WERI-Rb-1 (cell line): ENCODE results near the gene CXorf49.
"Not testable (repeated sequence)": the region's sequence is repeated elsewhere in the genome, so short reads cannot be mapped to it uniquely, and the experiment has no call there.

Experiments
- DNase-seq: peaks from one replicate; pipeline ENCODE4 v3.0.0-alpha.2; 2020
- H3K27ac ChIP-seq: fragments of 250-450 bp; sonication (Bioruptor Pico); 2 replicates; pipeline ENCODE4 v1.5.1; 2020; ENCODE audit warnings: mild to moderate bottlenecking, moderate library complexity
- H3K27me3 ChIP-seq: fragments of 250-450 bp; sonication (Bioruptor Pico); 2 replicates; pipeline ENCODE4 v1.5.1; 2021; ENCODE audit warnings: mild to moderate bottlenecking, low read depth, moderate library complexity; ENCODE audit not compliant: insufficient read depth, severe bottlenecking
- H3K36me3 ChIP-seq: fragments of 250-450 bp; sonication (Bioruptor Pico); 2 replicates; pipeline ENCODE4 v1.5.1; 2020; ENCODE audit warnings: mild to moderate bottlenecking, moderate library complexity
- H3K4me3 ChIP-seq: 2 replicates; pipeline ENCODE4 v1.5.1; 2011; ENCODE audit warnings: low read depth, mild to moderate bottlenecking, control low read depth, low read length
- H3K9me3 ChIP-seq: fragments of 250-450 bp; sonication (Bioruptor Pico); 2 replicates; pipeline ENCODE4 v1.5.1; 2021; ENCODE audit warnings: mild to moderate bottlenecking, moderate library complexity; ENCODE audit not compliant: severe bottlenecking
- TF ChIP-seq, protein P1 (sequence below): IDR thresholded peaks from 2 replicates; pipeline ENCODE4 v1.5.1; 2011; ENCODE audit warnings: low read depth, mild to moderate bottlenecking, control low read depth, inconsistent platforms, low read length

The CXorf49 gene

DNA sequence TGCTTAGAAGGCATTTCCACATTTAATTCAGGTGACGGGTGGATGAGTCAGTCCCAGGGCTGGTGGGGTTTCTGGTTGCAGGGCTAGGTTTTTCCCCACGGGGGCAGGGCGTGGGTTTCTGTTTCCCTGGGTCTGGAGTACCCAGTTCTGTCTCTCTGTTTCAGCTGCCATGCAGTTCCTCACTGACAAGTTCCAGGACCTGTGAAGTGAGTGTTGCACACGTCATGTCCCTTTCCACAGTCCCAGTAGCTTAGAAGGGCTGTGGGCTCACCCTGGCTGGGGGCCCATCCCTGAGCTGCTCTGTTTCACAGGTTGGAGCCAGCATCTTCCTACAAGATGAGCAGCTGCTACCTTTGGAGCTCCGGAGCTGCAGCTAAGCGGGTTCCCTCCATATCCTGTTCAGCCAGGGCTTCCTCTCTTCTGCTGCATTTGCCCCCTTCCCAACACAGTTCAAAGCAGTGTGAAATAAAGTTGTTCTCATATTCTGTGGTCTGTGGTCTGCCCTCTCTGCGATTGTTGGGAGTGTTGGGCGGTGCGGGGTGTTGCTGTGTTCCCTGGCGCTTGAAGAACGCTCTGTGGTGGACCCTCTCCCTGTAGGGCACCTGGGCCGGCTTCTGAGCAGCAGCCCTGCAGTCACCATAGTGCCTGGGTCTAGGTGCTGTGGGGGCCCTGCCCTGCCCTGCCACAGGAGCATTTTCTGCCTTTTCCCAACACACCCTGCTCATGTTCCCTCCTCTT, 46.9 kb downstream of the CXorf49 start:
- H3K27ac ChIP-seq: no peak overlapping the region
- DNase-seq: no peak
- H3K27me3 ChIP-seq: peaks cover 26% of the 10 kb centered on the region
- no peaks in the 10 kb centered on the region for H3K36me3 ChIP-seq
- no peak overlapping the region for H3K4me3 ChIP-seq
- H3K9me3 ChIP-seq: no peaks in the 10 kb centered on the region
- TF ChIP-seq, protein P1, sequence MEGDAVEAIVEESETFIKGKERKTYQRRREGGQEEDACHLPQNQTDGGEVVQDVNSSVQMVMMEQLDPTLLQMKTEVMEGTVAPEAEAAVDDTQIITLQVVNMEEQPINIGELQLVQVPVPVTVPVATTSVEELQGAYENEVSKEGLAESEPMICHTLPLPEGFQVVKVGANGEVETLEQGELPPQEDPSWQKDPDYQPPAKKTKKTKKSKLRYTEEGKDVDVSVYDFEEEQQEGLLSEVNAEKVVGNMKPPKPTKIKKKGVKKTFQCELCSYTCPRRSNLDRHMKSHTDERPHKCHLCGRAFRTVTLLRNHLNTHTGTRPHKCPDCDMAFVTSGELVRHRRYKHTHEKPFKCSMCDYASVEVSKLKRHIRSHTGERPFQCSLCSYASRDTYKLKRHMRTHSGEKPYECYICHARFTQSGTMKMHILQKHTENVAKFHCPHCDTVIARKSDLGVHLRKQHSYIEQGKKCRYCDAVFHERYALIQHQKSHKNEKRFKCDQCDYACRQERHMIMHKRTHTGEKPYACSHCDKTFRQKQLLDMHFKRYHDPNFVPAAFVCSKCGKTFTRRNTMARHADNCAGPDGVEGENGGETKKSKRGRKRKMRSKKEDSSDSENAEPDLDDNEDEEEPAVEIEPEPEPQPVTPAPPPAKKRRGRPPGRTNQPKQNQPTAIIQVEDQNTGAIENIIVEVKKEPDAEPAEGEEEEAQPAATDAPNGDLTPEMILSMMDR: no peak

DNA sequence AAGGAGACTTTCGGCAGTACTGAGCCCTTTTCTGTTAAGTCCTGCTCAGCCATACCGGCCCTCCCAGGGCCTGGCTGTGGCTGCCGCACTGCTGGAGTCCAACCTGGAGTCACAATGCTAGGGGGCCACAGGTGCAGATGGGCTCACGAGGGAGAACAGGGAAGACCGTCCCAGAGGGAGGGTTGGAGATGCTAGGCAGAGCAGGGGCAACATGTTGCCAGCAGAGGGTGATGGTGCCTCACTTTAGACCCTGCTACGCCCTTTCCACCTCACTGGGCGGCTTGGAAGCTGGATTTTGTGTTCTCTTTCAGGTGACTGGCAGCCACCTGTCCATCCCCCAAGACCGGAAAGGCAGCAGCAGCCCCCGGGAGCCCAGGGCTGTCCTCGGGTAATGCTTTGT, 48.1 kb downstream of the CXorf49 start:
- H3K9me3 ChIP-seq, H3K27ac ChIP-seq, H3K4me3 ChIP-seq, H3K36me3 ChIP-seq: not testable (repeated sequence)
- peak; percentile 62 for DNase-seq
- TF ChIP-seq, protein P1: peak; percentile 77
- H3K27me3 ChIP-seq: peaks cover 26% of the 10 kb centered on the region

DNA sequence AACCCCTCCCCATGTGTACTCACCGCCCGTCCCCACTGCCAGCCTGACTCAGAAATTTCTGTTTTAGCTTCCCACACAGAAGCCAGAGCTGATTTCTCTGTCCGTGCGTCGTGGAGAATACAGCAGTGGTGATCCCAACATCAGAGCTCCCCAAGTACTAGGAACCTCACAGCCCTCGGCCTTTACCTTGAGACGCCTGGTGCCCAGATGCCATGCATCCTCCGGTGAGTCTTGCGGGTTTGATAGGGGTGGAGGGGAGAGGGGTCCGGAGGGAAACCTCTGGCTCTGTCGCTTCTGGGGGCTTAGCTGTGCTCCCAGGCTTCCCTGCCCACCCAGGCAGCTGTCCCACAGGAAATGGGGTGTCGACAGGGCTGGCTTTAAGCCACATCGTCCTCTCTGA, 48.6 kb downstream of the CXorf49 start:
- Histone ChIP-seq H3K9me3 (no peaks in the 10 kb centered on the region), H3K27ac (no peak overlapping the region), H3K36me3 (no peaks in the 10 kb centered on the region), H3K27me3 (peaks cover 26% of the 10 kb centered on the region), H3K4me3 (no peak overlapping the region)
- no peak for DNase-seq
- TF ChIP-seq, protein P1: no peak

DNA sequence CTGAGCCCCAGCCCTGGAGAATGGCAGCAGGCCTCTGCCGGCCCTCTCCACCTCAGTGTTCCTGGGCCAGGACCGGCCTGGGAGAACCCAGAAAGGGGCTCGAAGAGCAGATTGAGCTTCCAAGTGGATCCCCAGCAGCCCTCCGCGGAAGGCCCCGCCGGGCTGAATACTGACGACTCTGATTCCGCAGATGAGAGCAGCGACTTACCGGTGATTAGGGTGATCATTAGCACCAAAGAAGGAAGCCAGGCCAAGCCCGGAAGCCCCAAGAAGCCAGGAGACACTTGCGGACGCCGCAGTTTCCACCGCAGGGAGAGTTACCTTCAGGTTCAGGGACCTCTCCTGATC, 49.9 kb downstream of the CXorf49 start:
- Histone ChIP-seq H3K36me3 (no peaks in the 10 kb centered on the region), H3K27ac (no peak overlapping the region), H3K27me3 (peaks cover 22% of the 10 kb centered on the region), H3K9me3 (no peaks in the 10 kb centered on the region), H3K4me3 (no peak overlapping the region)
- TF ChIP-seq, protein P1: no peak
- DNase-seq: no peak

DNA sequence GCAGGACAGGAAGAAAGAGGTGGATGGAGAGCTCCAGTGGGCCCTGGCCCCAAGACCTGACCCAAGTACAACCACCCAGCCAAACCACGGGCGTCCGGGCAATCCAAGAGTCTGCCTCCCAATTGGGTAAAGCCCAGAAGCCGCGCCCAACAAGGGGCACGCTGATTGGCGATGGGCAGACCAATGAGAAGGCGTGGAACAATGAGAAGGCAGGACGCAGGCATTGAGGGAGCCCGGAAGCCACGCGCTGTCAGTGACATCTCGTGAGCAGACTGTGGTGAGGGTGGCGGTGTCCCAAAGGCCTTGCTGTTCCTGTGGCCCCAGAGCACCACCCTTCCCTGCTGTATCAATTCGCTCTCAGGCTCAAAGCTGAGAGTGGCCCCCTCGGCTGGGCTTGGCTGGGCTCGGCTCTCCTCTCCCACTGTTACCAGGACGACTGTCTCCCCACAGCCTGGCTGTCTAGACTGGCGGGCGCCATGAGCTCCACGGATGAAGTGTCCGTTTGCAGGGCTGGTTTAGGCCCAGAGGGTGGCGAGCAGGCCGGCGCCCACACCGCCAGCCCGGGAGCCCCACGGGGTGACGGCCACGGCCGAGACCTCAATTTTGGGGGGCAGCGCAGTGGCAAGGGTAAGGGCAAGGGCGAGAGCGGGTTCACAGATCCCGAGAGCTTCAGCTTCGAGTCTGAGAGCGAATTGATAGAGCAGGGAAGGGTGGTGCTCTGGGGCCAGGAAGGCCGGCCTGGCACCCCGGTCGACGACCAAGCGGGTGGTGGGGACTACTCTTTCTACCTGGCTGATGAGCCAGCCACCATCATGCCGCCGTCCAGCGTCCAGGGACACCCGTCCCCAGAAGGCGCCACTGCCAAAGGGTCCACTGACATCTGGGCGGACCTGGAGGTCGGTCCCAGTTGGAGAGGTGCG, 50.5 kb downstream of the CXorf49 start, which contains the start of gene LOC101059915:
Gene LOC101059915, plus strand, starts transcription at position 219 of the 920 bp plus-strand sequence.
- TF ChIP-seq, protein P1: no peak
- Histone ChIP-seq H3K27ac (no peak within 1 kb of the TSS), H3K4me3 (no peak within 1 kb of the TSS), H3K27me3 (peaks cover 22% of the 10 kb centered on the region), H3K9me3 (no peaks in the 10 kb centered on the region), H3K36me3 (no peaks in the 10 kb centered on the region)
- DNase-seq: no peak
